Measurements from ENCODE around the gene IL5RA. TPM values are rescaled to one million over a fixed set of nuclear protein-coding genes. Genes with fewer than 3 reads are reported as not detected.

The IL5RA gene
- total RNA-seq, 1 experiment from 2014 or later = not detected

GRCh38 chr3:3101660-3102458 lies 8.3 kb downstream of the IL5RA start:
- no peaks in the 10 kb centered on the region for H3K27me3 ChIP-seq (replicated peaks; ENCODE audit: insufficient read depth, low read depth, low read length, poor library complexity)
- H3K4me3 ChIP-seq (ENCODE audit: low read depth, low read length, poor library complexity, severe bottlenecking) = no peak overlapping the region
- BruUV-seq (replicated peaks) = no TSS peak
- H3K27ac ChIP-seq (ENCODE audit: low read depth, low read length, poor library complexity, severe bottlenecking) = no peak overlapping the region
- no peak for TF ChIP-seq CTCF (conservative IDR thresholded peaks at IDR 0.05; ENCODE audit: low read depth, low read length)
- no peak for TF ChIP-seq EZH2 (IDR thresholded peaks at IDR 0.05; ENCODE audit: borderline replicate concordance, low read depth, low read length, poor library complexity, severe bottlenecking)
- ChIA-PET CTCF (no interaction called here), POLR2A (ENCODE audit: low non-redundant PET) (no interaction called here)
- no peaks in the 10 kb centered on the region for H3K36me3 ChIP-seq (ENCODE audit: insufficient read depth, low read length, poor library complexity, severe bottlenecking)
- intact Hi-C loops (cut with micrococcal nuclease; ENCODE audit: unreplicated experiment) = no loop called here
- peaks cover 6% of the 10 kb centered on the region for H3K4me1 ChIP-seq (ENCODE audit: insufficient read depth, low read length, poor library complexity, severe bottlenecking)
- DNase-seq (ENCODE audit: low spot score) = no peak
- H3K9me3 ChIP-seq (ENCODE audit: low read depth, low read length, poor library complexity, severe bottlenecking) = no peaks in the 10 kb centered on the region

- POLR2A ChIA-PET (ENCODE audit: low non-redundant PET) = no interaction called here
- no peaks in the 10 kb centered on the region for H3K9me3 ChIP-seq (ENCODE audit: low read depth, low read length, poor library complexity, severe bottlenecking)
- DNase-seq (ENCODE audit: low spot score) = no peak
- CTCF ChIA-PET = no interaction called here
- no peak overlapping the region for H3K27ac ChIP-seq (ENCODE audit: low read depth, low read length, poor library complexity, severe bottlenecking)
- H3K27me3 ChIP-seq (replicated peaks; ENCODE audit: insufficient read depth, low read depth, low read length, poor library complexity) = no peaks in the 10 kb centered on the region
- no peak overlapping the region for H3K4me3 ChIP-seq (ENCODE audit: low read depth, low read length, poor library complexity, severe bottlenecking)
- BruUV-seq (replicated peaks) = no TSS peak
- intact Hi-C loops (cut with micrococcal nuclease; ENCODE audit: unreplicated experiment) = no loop called here
- no peak for TF ChIP-seq EZH2 (IDR thresholded peaks at IDR 0.05; ENCODE audit: borderline replicate concordance, low read depth, low read length, poor library complexity, severe bottlenecking)
- TF ChIP-seq CTCF (conservative IDR thresholded peaks at IDR 0.05; ENCODE audit: low read depth, low read length) = no peak
- H3K36me3 ChIP-seq (ENCODE audit: insufficient read depth, low read length, poor library complexity, severe bottlenecking) = no peaks in the 10 kb centered on the region
- no peaks in the 10 kb centered on the region for H3K4me1 ChIP-seq (ENCODE audit: insufficient read depth, low read length, poor library complexity, severe bottlenecking)
These were observed 12.2 kb downstream of the IL5RA start for GRCh38 chr3:3097958-3098357.

- Histone ChIP-seq H3K9me3 (ENCODE audit: low read depth, low read length, poor library complexity, severe bottlenecking) (no peaks in the 10 kb centered on the region), H3K36me3 (ENCODE audit: insufficient read depth, low read length, poor library complexity, severe bottlenecking) (no peaks in the 10 kb centered on the region), H3K27ac (ENCODE audit: low read depth, low read length, poor library complexity, severe bottlenecking) (no peak overlapping the region), H3K4me3 (ENCODE audit: low read depth, low read length, poor library complexity, severe bottlenecking) (no peak overlapping the region), H3K4me1 (ENCODE audit: insufficient read depth, low read length, poor library complexity, severe bottlenecking) (no peaks in the 10 kb centered on the region), H3K27me3 (replicated peaks; ENCODE audit: insufficient read depth, low read depth, low read length, poor library complexity) (no peaks in the 10 kb centered on the region)
- intact Hi-C loops (cut with micrococcal nuclease; ENCODE audit: unreplicated experiment) = no loop called here
- DNase-seq (ENCODE audit: low spot score) = no peak
- POLR2A ChIA-PET (ENCODE audit: low non-redundant PET) = no interaction called here
- CTCF ChIA-PET = no interaction called here
- no TSS peak for BruUV-seq (replicated peaks)
- no peak for TF ChIP-seq CTCF (conservative IDR thresholded peaks at IDR 0.05; ENCODE audit: low read depth, low read length)
These were observed 21.2 kb downstream of the IL5RA start for GRCh38 chr3:3089017-3089416.
